Left lung (tissue), 10 donors: ENCODE results near the gene BACE2. TPM values are rescaled to one million over a fixed set of nuclear protein-coding genes. Genes with fewer than 3 reads are reported as not detected.

Experiments used
- ATAC-seq: fragments of 200-7000 bp; cut with Tn5 transposase; one replicate; pipeline ENCODE4 v1.9.1; 2020; ENCODE audit warnings: moderate library complexity
- DNase-seq, 4 donors: peaks; one replicate each; pipeline ENCODE4 v3.0.0-alpha.2; 2013 to 2020
- H3K27ac ChIP-seq, 2 donors: fragments of 200-600 bp; sonication (generic) in 1 of 2; one replicate each; pipeline versions ENCODE4 v1.5.0 to v1.8.0; 2020 to 2021
- H3K27me3 ChIP-seq, 2 donors: fragments of 200-600 bp; sonication (generic) in 1 of 2; one replicate each; pipeline versions ENCODE4 v1.5.0 to v1.8.0; 2020 to 2021
- H3K36me3 ChIP-seq, 2 donors: fragments of 200-600 bp; sonication (generic) in 1 of 2; one replicate each; pipeline versions ENCODE4 v1.5.0 to v1.8.0; 2020 to 2021
- H3K4me1 ChIP-seq, 2 donors: fragments of 200-600 bp; one replicate each; pipeline ENCODE4 v1.8.0; 2021
- H3K4me3 ChIP-seq, 2 donors: fragments of 200-600 bp; sonication (generic) in 1 of 2; one replicate each; pipeline versions ENCODE4 v1.5.0 to v1.8.0; 2020 to 2021; ENCODE audit warnings: mild to moderate bottlenecking in 1 of 2
- H3K9me3 ChIP-seq, 2 donors: fragments of 200-600 bp; sonication (generic) in 1 of 2; one replicate each; pipeline versions ENCODE4 v1.5.0 to v1.8.0; 2020 to 2021
- intact Hi-C, 2 donors: fragments of 100-400 bp; cut with DNase I; formaldehyde crosslinking; loops; one replicate each; pipeline versions ENCODE4 v1.11.2 to v1.14.2; 2022
- polyA plus RNA-seq, 6 donors: library from polyadenylated mRNA; unstranded; fragments of 120-200 nt; gene quantifications; one replicate each; pipeline ENCODE4 v1.2.1, GENCODE V29; 2013; ENCODE audit not compliant: insufficient read length in 6 of 6
- total RNA-seq, 2 donors: library from RNA; stranded (reverse); fragmentation: NEBNext Ultra II Directional; extraction: Animal tissue kit (Norgen Biotek cat#: 25700); gene quantifications; one replicate each; pipeline ENCODE4 v1.2.1, GENCODE V29; 2021
- TF ChIP-seq, protein P1 (sequence below), 2 donors: fragments of 200-600 bp; sonication (generic) in 1 of 2; IDR thresholded peaks; one replicate each; pipeline versions ENCODE4 v1.5.0 to v1.8.0; 2021; ENCODE audit warnings: antibody characterized with exemption in 2 of 2
- donor health status: DM: no; HTN: yes; CAD: no.
- donor health status: DM: no; HTN: no; CAD: no.

Gene BACE2
- total and polyA plus RNA-seq, 8 donors = 29.2 to 44.6 (median 35.0) TPM

GRCh38 chr21:41247561-41248545, 79.9 kb downstream of the BACE2 start:
- DNase-seq (peak in 1 of 4 donors; percentile 44), ATAC-seq (peak; percentile 70)
- Histone ChIP-seq H3K27ac (no peak overlapping the region), H3K9me3 (no peaks in the 10 kb centered on the region), H3K4me1 (no peaks in the 10 kb centered on the region), H3K27me3 (no peaks in the 10 kb centered on the region), H3K36me3 (peaks cover 0 to 25% of the 10 kb centered on the region in 2 donors), H3K4me3 (no peak overlapping the region)
- TF ChIP-seq, protein P1, sequence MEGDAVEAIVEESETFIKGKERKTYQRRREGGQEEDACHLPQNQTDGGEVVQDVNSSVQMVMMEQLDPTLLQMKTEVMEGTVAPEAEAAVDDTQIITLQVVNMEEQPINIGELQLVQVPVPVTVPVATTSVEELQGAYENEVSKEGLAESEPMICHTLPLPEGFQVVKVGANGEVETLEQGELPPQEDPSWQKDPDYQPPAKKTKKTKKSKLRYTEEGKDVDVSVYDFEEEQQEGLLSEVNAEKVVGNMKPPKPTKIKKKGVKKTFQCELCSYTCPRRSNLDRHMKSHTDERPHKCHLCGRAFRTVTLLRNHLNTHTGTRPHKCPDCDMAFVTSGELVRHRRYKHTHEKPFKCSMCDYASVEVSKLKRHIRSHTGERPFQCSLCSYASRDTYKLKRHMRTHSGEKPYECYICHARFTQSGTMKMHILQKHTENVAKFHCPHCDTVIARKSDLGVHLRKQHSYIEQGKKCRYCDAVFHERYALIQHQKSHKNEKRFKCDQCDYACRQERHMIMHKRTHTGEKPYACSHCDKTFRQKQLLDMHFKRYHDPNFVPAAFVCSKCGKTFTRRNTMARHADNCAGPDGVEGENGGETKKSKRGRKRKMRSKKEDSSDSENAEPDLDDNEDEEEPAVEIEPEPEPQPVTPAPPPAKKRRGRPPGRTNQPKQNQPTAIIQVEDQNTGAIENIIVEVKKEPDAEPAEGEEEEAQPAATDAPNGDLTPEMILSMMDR (IDR thresholded peaks at IDR 0.05) = no peak
- intact Hi-C loops = no loop called here

DNA sequence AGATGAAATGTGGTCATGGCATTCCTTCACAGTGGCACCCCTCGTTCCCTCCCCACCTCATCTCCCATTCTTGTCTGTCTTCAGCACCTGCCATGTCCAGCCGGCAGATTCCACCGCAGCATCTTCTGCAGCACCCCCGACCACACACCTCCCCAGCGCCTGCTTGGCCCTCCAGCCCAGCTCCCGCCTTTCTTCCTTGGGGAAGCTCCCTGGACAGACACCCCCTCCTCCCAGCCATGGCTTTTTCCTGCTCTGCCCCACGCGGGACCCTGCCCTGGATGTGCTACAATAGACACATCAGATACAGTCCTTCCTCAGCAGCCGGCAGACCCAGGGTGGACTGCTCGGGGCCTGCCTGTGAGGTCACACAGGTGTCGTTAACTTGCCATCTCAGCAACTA, 81.5 kb downstream of the BACE2 start:
- no peaks in the 10 kb centered on the region for H3K4me1 ChIP-seq
- TF ChIP-seq, protein P1 (IDR thresholded peaks at IDR 0.05) = no peak
- intact Hi-C loops = no loop called here
- H3K4me3 ChIP-seq = no peak overlapping the region
- DNase-seq (no peak), ATAC-seq (no peak)
- no peaks in the 10 kb centered on the region for H3K27me3 ChIP-seq
- peaks cover 0 to 6% of the 10 kb centered on the region in 2 donors for H3K9me3 ChIP-seq
- peaks cover 0 to 27% of the 10 kb centered on the region in 2 donors for H3K36me3 ChIP-seq
- no peak overlapping the region for H3K27ac ChIP-seq

DNA sequence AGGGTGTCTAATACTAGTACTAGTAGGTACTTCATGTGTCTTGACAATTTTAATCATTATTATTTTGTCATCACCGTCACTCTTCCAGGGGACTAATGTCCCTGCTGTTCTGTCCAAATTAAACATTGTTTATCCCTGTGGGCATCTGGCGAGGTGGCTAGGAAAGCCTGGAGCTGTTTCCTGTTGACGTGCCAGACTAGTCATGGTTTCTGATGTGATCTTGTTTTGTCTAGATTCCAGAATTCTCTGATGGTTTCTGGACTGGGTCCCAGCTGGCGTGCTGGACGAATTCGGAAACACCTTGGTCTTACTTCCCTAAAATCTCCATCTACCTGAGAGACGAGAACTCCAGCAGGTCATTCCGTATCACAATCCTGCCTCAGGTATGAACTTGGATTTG, 82.6 kb downstream of the BACE2 start:
- TF ChIP-seq, protein P1 (IDR thresholded peaks at IDR 0.05) = no peak
- no peak for DNase-seq
- Histone ChIP-seq H3K4me3 (no peak overlapping the region), H3K9me3 (peaks cover 0 to 6% of the 10 kb centered on the region in 2 donors), H3K27ac (no peak overlapping the region), H3K4me1 (no peaks in the 10 kb centered on the region), H3K36me3 (peaks cover 0 to 27% of the 10 kb centered on the region in 2 donors), H3K27me3 (no peaks in the 10 kb centered on the region)
- no peak for ATAC-seq
- intact Hi-C loops = no loop called here

- intact Hi-C loops = no loop called here
- Histone ChIP-seq H3K4me3 (no peak overlapping the region), H3K36me3 (peaks cover 0 to 31% of the 10 kb centered on the region in 2 donors), H3K9me3 (peaks cover 0 to 6% of the 10 kb centered on the region in 2 donors), H3K4me1 (no peaks in the 10 kb centered on the region), H3K27me3 (no peaks in the 10 kb centered on the region), H3K27ac (no peak overlapping the region)
- no peak for ATAC-seq
- no peak for DNase-seq
- TF ChIP-seq, protein P1 (IDR thresholded peaks at IDR 0.05) = no peak
Measured at GRCh38 chr21:41251961-41252642, 84.1 kb downstream of the BACE2 start.
